Measurements from ENCODE around the gene AMZ1. TPM values are rescaled to one million over a fixed set of nuclear protein-coding genes. Genes with fewer than 3 reads are reported as not detected.

AMZ1 gene
- total and polyA plus RNA-seq, 10 of the 15 experiments (the other 5 are each of a cell fraction or from before 2014, with no cell fraction given): 0.02 to 2.0 (median 0.69) TPM

DNA sequence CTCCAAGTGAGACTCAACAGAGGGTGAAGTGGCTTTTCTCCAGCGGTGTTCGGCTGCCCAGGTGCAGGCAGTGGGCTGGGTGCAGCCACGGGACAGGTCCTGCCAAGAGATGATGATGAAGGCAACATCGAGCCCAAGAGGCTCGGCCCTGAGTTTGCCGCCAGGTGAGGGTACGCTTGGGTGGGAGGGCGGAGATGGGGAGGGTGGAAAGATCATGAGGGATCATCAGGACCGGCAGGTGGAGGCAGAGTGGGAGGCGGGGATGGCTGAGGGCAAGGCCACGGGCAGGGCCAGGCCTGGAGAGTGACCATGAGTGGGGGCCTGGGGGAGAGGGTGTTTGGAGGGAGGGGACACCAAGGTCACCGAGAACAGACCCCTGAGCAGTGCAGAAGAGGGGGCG lies 17.8 kb upstream of the AMZ1 start:
- Histone ChIP-seq H3K36me3 (ENCODE audit: control insufficient read depth in 2 of 2, insufficient read depth in 2 of 2, low read length in 1 of 2) (no peaks in the 10 kb centered on the region), H3K4me2 (ENCODE audit: control insufficient read depth, insufficient read depth) (no peak overlapping the region), H2AFZ (ENCODE audit: control insufficient read depth, low read depth, low read length) (no peak overlapping the region), H3K27me3 (replicated peaks in 1 of 2; ENCODE audit: control insufficient read depth in 2 of 2, insufficient read depth in 2 of 2, low read length in 1 of 2) (no peaks in the 10 kb centered on the region), H3K4me3 (no peak overlapping the region), H3K9me3 (replicated peaks; ENCODE audit: control insufficient read depth, insufficient read depth, low read length) (no peaks in the 10 kb centered on the region; the same call in 2 of the 3 replicates), H3K27ac (ENCODE audit: control insufficient read depth, insufficient read depth) (no peak overlapping the region), H3K9ac (ENCODE audit: control insufficient read depth, insufficient read depth, low read length) (no peak overlapping the region), H3K4me1 (ENCODE audit: control insufficient read depth, insufficient read depth, low read length) (peaks cover 4% of the 10 kb centered on the region; the same call in 1 of the 2 replicates), H4K20me1 (ENCODE audit: control insufficient read depth, insufficient read depth) (no peaks in the 10 kb centered on the region), H3K79me2 (ENCODE audit: control insufficient read depth, insufficient read depth, low read length) (no peaks in the 10 kb centered on the region)
- no TSS peak for BruUV-seq (replicated peaks)
- FAIRE-seq (no peak), DNase-seq (ENCODE audit: low read depth, low spot score) (no peak), ATAC-seq (no peak)
- RAD21 ChIA-PET (ENCODE audit: unreplicated experiment): interaction anchor here (1.0 to 6.8 kb wide), 11 partner anchors 10 to 219 kb away, joined by 3 to 89 read pairs (median 6); no protein-coding TSS in a partner anchor
- in situ Hi-C loops (cut with MboI) (no loop called here), intact Hi-C loops (cut with micrococcal nuclease; ENCODE audit: unreplicated experiment) (loop anchor here (5.0 kb wide), 1 partner anchor 103 kb away; no protein-coding TSS in a partner anchor)
- POLR2A ChIA-PET: interaction anchor here (1.8 kb wide), 1 partner anchor 40 kb away, joined by 18 read pairs; no protein-coding TSS in a partner anchor
- CTCF ChIA-PET: interaction anchor here (0.7 to 6.3 kb wide), 15 partner anchors 12 to 197 kb away, joined by 3 to 154 read pairs (median 4); no protein-coding TSS in a partner anchor
- TF ChIP-seq MYC (IDR thresholded peaks at IDR 0.05; ENCODE audit: insufficient read depth, insufficient read length, insufficient replicate concordance, low read length, severe bottlenecking) (no peak), CHD2 (IDR thresholded peaks at IDR 0.05; ENCODE audit: borderline replicate concordance, low read depth, low read length) (no peak), GABPA (IDR thresholded peaks at IDR 0.05; ENCODE audit: low read depth) (no peak), RAD21 (IDR thresholded peaks at IDR 0.05; ENCODE audit: insufficient read depth, low read depth, low read length) (no peak), EED (IDR thresholded peaks at IDR 0.05; ENCODE audit: low read depth) (no peak), FOXM1 (IDR thresholded peaks at IDR 0.05; ENCODE audit: low read depth, low read length) (no peak), FOS (IDR thresholded peaks at IDR 0.05; ENCODE audit: borderline replicate concordance, extremely low read depth, insufficient read length) (no peak), ETV6 (conservative IDR thresholded peaks at IDR 0.05 in 1 of 2, IDR thresholded peaks at IDR 0.05 in 1 of 2; ENCODE audit: borderline replicate concordance in 1 of 2, low read depth in 1 of 2) (no peak)
- SMC1A ChIA-PET (ENCODE audit: uncharacterized antibody, unreplicated experiment): interaction anchor here (0.6 to 6.3 kb wide), 8 partner anchors 11 to 194 kb away, joined by 3 to 113 read pairs (median 4); no protein-coding TSS in a partner anchor
- 50% methylated on average over 12 of the region's 13 CpGs for WGBS (ENCODE audit: insufficient coverage, insufficient replicate concordance, low lambda C conversion rate, missing lambda C conversion rate)

All from GM12878 (cell line).